ENCODE results near the gene PAX3.
"Not testable (repeated sequence)": the region's sequence is repeated elsewhere in the genome, so short reads cannot be mapped to it uniquely, and the experiment has no call there.

Gene PAX3

GRCh38 chr2:222214885-222215284 lies 83.9 kb downstream of the PAX3 start:
- no peak for DNase-seq (ENCODE audit: low read depth)

- DNase-seq (ENCODE audit: low read depth): no peak
These were observed 85.7 kb downstream of the PAX3 start for GRCh38 chr2:222213049-222213448.

DNA sequence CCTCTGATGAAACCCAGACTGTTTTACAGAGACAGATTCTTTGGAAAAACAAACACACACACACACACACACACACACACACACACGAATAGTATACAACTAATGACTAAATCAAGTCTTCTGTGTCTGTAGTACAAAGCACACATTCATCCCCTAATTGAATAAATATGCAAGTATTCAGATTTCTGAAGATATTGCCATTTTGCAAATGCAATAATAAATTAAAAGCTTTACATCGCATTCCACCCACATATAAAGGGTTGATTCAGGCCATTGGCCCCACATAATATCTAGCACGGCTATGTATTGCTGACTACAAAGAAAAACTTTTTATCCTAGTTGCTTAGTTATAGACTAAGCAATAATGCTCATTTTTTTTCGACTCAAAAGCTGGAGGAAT lies 86.2 kb downstream of the PAX3 start:
- DNase-seq (ENCODE audit: low read depth): no peak

DNA sequence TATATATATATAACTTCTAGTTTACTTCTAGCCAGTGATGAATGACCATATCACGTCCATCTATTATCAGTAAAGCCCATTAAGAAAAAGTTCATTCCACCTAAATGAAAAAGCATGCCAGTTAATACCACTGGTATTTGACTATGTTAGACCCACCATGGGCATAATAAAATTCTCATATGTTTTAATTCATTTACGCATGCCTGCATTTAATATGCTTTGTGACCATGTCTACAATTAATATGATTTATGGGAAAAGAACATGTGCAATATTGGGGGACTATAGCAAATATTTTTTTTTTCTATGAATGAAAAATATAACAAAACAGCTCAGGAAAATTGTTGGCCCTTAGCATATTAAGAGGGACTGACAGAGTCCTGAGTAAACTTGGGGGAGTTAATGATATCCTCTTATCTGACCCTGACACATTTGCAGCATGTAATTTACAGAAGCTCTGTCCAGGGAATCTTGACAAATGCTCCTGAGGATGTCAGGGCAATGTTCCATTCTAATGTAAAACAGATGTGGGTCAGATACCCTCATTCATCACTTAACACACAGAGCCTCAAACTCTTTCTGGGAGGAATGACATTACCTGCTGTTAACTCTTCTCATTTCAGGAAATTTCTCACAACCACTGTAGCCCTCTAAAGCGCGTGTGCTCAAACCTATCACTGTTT lies 90.6 kb downstream of the PAX3 start:
- DNase-seq (ENCODE audit: low read depth): no peak

- DNase-seq (ENCODE audit: low read depth): no peak
These were observed 93.7 kb downstream of the PAX3 start for GRCh38 chr2:222205136-222205535.

- DNase-seq (ENCODE audit: low read depth): no peak
These were observed 95.8 kb downstream of the PAX3 start for GRCh38 chr2:222203041-222203440.

DNA sequence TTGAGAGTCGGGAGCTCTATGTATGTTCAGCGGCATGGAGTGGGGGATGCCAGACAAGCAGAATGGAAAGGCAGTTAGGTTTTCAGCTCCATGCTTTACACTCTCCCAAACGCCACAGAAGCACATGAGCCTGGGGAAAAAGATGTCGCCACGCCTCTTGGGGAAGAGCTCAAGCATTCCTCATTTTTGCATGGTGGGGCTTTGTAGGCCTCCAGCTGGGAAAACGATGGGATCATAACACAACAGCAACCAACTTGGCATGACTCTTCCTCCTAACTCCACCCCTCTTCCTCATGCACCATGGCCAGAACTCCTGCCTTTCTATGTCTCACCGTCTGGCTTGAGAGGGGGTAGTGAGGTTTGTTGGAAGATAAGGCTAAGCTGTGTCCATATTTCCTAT lies 102.6 kb downstream of the PAX3 start:
- DNase-seq (ENCODE audit: low read depth): no peak

GRCh38 chr2:222194669-222195068 lies 104.1 kb downstream of the PAX3 start:
- DNase-seq (ENCODE audit: low read depth): no peak

GRCh38 chr2:222193328-222193983 lies 105.3 kb downstream of the PAX3 start:
- no peak for DNase-seq (ENCODE audit: low read depth)

- DNase-seq (ENCODE audit: low read depth): no peak
These were observed 118.2 kb downstream of the PAX3 start for GRCh38 chr2:222180619-222181018.

DNA sequence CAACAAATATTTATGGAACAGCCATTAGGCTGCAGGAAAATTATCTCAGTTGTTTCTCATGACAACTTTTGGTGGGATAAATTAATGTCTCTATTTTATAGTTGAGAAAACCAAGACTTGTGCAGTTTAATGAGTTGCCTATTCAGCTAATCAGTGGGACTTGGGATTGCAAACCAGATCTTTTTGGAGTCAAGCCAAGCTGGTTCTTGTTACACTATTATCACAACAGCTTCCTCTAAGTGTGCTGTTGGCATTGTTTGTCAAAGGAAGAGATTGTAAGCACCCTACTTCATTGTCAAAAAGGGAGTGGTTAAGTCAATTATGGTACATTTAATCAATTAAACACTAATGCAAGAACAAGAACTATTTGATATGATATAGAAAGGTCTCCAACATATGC lies 119.2 kb downstream of the PAX3 start:
- DNase-seq (ENCODE audit: low read depth): no peak

DNA sequence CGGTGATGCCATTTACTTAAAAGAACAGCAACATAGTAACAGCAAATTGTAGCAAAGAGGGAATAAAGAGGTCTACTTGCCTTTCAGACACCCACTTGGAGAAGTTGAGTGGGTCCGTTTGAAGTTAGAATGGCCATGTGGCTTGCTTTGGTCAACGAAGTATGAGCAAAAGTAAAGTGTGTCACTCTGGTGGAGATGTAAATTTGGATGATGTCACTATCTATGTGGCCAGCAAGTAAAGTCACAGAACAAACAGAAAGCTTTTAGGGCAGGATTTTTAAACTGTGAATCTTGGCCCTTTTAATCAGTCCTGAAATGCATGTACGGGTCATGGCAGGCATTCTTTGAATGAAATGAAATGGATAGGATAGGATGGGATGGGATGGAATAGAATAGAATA lies 120.3 kb downstream of the PAX3 start:
- no peak for DNase-seq (ENCODE audit: low read depth)

- DNase-seq (ENCODE audit: low read depth): no peak
These were observed 121.9 kb downstream of the PAX3 start for GRCh38 chr2:222176890-222177289.

DNA sequence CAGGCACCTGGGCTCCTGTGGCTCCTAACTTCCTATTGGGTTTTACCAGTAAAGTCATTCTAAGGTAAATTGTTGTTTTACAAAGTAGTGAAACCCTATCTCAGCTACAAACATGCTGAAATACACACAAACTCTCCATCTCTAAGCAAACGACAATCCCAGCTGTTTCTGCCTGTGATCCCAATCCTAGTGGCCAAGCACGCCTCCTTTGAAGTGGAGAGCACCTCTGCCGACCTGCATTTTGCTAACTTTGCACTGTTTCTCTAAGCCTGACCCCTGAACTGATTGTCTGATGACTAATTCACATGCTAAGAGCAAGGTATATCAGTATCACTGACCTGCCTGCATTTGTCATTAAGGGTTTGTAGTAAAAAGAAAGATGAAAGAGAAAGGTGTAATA lies 124.3 kb downstream of the PAX3 start:
- DNase-seq (ENCODE audit: low read depth): no peak

- DNase-seq (ENCODE audit: low read depth): no peak
These were observed 129.5 kb downstream of the PAX3 start for GRCh38 chr2:222169346-222169745.

GRCh38 chr2:222167762-222168161 lies 131.0 kb downstream of the PAX3 start:
- no peak for DNase-seq (ENCODE audit: low read depth)

GRCh38 chr2:222160944-222161343 lies 137.9 kb downstream of the PAX3 start:
- no peak for DNase-seq (ENCODE audit: low read depth)

- no peak for DNase-seq (ENCODE audit: low read depth)
These were observed 138.7 kb downstream of the PAX3 start for GRCh38 chr2:222160125-222160524.

DNA sequence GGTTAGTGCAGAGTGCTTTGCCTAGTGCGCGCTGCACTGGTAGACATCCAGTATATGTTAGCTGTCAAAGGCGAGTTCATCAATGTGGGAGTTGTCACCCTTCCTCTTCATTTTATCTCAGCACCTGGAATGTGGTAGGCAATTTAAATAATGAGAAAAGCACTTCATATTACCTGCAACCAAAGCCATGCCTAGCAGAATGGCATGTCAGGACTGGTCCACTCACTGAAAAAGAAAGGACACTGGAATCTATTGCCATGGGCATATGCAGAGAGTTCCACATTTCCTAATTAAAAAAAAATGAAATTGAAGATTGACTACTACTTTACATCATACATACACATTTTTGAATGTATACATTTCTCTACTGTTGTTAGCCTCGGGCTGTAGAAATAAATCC lies 139.6 kb downstream of the PAX3 start:
- no peak for DNase-seq (ENCODE audit: low read depth)

DNA sequence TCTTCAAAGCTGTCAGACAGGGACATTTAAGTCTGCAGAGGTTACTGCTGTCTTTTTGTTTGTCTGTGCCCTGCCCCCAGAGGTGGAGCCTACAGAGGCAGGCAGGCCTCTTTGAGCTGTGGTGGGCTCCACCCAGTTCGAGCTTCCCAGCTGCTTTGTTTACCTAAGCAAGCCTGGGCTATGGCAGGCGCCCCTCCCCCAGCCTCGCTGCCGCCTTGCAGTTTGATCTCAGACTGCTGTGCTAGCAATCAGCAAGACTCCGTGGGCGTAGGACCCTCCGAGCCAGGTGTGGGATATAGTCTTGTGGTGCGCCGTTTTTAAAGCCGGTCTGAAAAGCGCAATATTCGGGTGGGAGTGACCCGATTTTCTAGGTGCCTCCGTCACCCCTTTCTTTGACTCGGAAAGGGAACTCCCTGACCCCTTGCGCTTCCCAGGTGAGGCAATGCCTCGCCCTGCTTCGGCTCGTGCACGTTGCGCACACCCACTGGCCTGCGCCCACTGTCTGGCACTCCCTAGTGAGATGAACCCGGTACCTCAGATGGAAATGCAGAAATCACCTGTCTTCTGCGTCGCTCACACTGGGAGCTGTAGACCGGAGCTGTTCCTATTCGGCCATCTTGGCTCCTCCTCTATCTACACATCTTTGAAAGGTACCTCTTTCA lies 143.7 kb downstream of the PAX3 start:
- DNase-seq (ENCODE audit: low read depth): not testable (repeated sequence)

Measured in amniotic epithelial cell (primary cell).